ENCODE data around the gene EPHB2. TPM values are rescaled to one million over a fixed set of nuclear protein-coding genes. Genes with fewer than 3 reads are reported as not detected.
A peak's percentile ranks its signal among the peaks of the same experiment; 100 is the strongest.

EPHB2 gene
- total and polyA plus RNA-seq, 11 donors, result 0.11 to 6.3 (median 0.70) TPM

- Histone ChIP-seq H3K9me3 (no peaks in the 10 kb centered on the region), H3K27me3 (no peaks in the 10 kb centered on the region), H3K4me1 (peaks cover 0 to 4% (median 0%) of the 10 kb centered on the region in 12 donors), H3K27ac (no peak overlapping the region), H3K4me3 (no peak overlapping the region), H3K36me3 (no peaks in the 10 kb centered on the region)
- 67 to 83% (median 79%) methylated on average over 4 of the region's 4 CpGs for WGBS, 4 donors
- ATAC-seq (no peak), DNase-seq (no peak)
- intact Hi-C loops (cut with DNase I), result no loop called here
- TF ChIP-seq POLR2A (IDR thresholded peaks at IDR 0.05) (no peak), CTCF (IDR thresholded peaks at IDR 0.05) (no peak)
Measured at GRCh38 chr1:22860883-22861385, 150.3 kb downstream of the EPHB2 start.

GRCh38 chr1:22861764-22862440 lies 151.3 kb downstream of the EPHB2 start:
- intact Hi-C loops (cut with DNase I), result no loop called here
- Histone ChIP-seq H3K27me3 (no peaks in the 10 kb centered on the region), H3K4me3 (no peak overlapping the region), H3K27ac (no peak overlapping the region), H3K4me1 (peaks cover 0 to 4% (median 0%) of the 10 kb centered on the region in 12 donors), H3K9me3 (no peaks in the 10 kb centered on the region), H3K36me3 (no peaks in the 10 kb centered on the region)
- ATAC-seq, result peak; percentile 48 to 77 (median 65)
- WGBS, 4 donors, result 70 to 74% (median 72%) methylated on average over 4 of the region's 4 CpGs
- no peak for TF ChIP-seq POLR2A (IDR thresholded peaks at IDR 0.05)
- peak; percentile 55 to 77 (median 70) for TF ChIP-seq CTCF (IDR thresholded peaks at IDR 0.05)
- peak in 1 of 5 donors; percentile 13 for DNase-seq

GRCh38 chr1:22862752-22863151 lies 152.1 kb downstream of the EPHB2 start:
- H3K27ac ChIP-seq, result no peak overlapping the region
- 93 to 97% (median 94%) methylated on average over 7 to 9 of the region's 9 CpGs for WGBS, 4 donors
- no peak for DNase-seq
- TF ChIP-seq POLR2A (IDR thresholded peaks at IDR 0.05) (no peak), CTCF (IDR thresholded peaks at IDR 0.05) (no peak)
- intact Hi-C loops (cut with DNase I), result no loop called here
- no peak overlapping the region for H3K4me3 ChIP-seq
- H3K9me3 ChIP-seq, result no peaks in the 10 kb centered on the region
- no peak for ATAC-seq
- H3K4me1 ChIP-seq, result peaks cover 0 to 4% (median 0%) of the 10 kb centered on the region in 12 donors
- H3K27me3 ChIP-seq, result no peaks in the 10 kb centered on the region
- no peaks in the 10 kb centered on the region for H3K36me3 ChIP-seq

GRCh38 chr1:22863766-22864165 lies 153.1 kb downstream of the EPHB2 start:
- H3K27ac ChIP-seq, result no peak overlapping the region
- H3K27me3 ChIP-seq, result no peaks in the 10 kb centered on the region
- no peaks in the 10 kb centered on the region for H3K36me3 ChIP-seq
- intact Hi-C loops (cut with DNase I), result no loop called here
- no peak for DNase-seq
- 89 to 92% (median 90%) methylated on average over 7 of the region's 7 CpGs for WGBS, 4 donors
- no peak for TF ChIP-seq CTCF (IDR thresholded peaks at IDR 0.05)
- TF ChIP-seq POLR2A (IDR thresholded peaks at IDR 0.05), result no peak
- H3K4me3 ChIP-seq, result no peak overlapping the region
- ATAC-seq, result no peak
- peaks cover 0 to 4% (median 0%) of the 10 kb centered on the region in 12 donors for H3K4me1 ChIP-seq
- H3K9me3 ChIP-seq, result peaks cover 0 to 6% (median 0%) of the 10 kb centered on the region in 12 donors
